Chondrocyte (in vitro differentiated cells): Measurements from ENCODE around the gene PAN2. TPM values are rescaled to one million over a fixed set of nuclear protein-coding genes. Genes with fewer than 3 reads are reported as not detected.
A peak's percentile ranks its signal among the peaks of the same experiment; 100 is the strongest.

ENCODE experiments used
- DNase-seq: peaks from one replicate; pipeline ENCODE4 v3.0.0; 2021; ENCODE audit warnings: mixed read lengths, low spot score
- H3K27ac Mint-ChIP-seq: one replicate; pipeline ENCODE4 v1.8.0; 2021; ENCODE audit warnings: mild to moderate bottlenecking, moderate library complexity, mixed read lengths; ENCODE audit not compliant: unreplicated experiment
- H3K27me3 Mint-ChIP-seq: 2 replicates; pipeline ENCODE4 v1.8.0; 2021; ENCODE audit warnings: low read depth, mixed read lengths
- H3K36me3 Mint-ChIP-seq: 2 replicates; pipeline ENCODE4 v1.8.0; 2021; ENCODE audit warnings: low read depth, mixed read lengths
- H3K4me1 Mint-ChIP-seq: 2 replicates; pipeline ENCODE4 v1.8.0; 2021; ENCODE audit warnings: low read depth, mild to moderate bottlenecking, mixed read lengths
- H3K4me3 Mint-ChIP-seq: one replicate; pipeline ENCODE4 v1.8.0; 2021; ENCODE audit warnings: mild to moderate bottlenecking, moderate library complexity, mixed read lengths; ENCODE audit not compliant: unreplicated experiment
- H3K9me3 Mint-ChIP-seq: 2 replicates; pipeline ENCODE4 v1.8.0; 2021; ENCODE audit warnings: low read depth, mixed read lengths
- total RNA-seq: library from RNA; stranded (reverse); gene quantifications from 3 replicates; pipeline ENCODE4 v1.2.1, GENCODE V29; 2021
- TF ChIP-seq, protein P1 (sequence below): fragments of 200-600 bp; sonication (generic); IDR thresholded peaks from 2 replicates; pipeline ENCODE4 v1.5.0; 2021; ENCODE audit warnings: antibody characterized with exemption, mild to moderate bottlenecking, moderate library complexity

PAN2 gene
- total RNA-seq, 1 donor from 2014 or later = 27.6 TPM

DNA sequence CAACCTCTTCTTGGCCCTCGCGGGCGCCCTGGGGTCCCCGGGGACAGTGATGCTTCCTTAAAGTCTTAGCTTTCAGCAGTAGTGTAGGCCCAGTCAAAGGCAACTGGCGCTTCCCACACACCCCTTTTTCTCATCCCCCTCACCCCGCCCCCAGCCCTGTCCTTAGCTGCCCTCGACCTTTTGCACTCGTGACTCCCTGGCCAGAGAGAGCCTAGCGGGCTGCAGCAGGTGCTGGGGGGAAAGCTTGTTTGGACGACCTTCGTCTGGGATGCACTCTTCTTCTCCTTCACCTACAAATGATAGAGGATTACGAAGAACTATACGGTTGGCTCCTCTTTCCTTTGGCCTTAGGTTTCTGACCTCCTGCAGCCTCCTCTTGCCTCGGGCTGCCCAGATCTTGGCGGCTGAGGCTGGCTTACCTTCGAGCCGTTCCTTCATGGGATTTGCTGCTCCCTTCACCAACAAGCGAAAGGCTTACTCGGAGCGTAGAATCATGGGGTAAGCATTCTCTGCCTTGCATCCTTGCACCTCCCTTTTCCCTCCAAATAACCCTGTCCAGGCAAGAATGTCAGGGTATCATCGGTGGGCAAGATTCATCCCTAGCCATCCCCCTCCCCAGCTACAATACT lies 66.2 kb downstream of the PAN2 start:
- H3K27me3 Mint-ChIP-seq = no peaks in the 10 kb centered on the region
- DNase-seq = no peak
- peaks cover 23% of the 10 kb centered on the region for H3K4me1 Mint-ChIP-seq
- H3K27ac Mint-ChIP-seq = peak overlapping the region; percentile 70
- H3K4me3 Mint-ChIP-seq = peak overlapping the region; percentile 87
- TF ChIP-seq, protein P1, sequence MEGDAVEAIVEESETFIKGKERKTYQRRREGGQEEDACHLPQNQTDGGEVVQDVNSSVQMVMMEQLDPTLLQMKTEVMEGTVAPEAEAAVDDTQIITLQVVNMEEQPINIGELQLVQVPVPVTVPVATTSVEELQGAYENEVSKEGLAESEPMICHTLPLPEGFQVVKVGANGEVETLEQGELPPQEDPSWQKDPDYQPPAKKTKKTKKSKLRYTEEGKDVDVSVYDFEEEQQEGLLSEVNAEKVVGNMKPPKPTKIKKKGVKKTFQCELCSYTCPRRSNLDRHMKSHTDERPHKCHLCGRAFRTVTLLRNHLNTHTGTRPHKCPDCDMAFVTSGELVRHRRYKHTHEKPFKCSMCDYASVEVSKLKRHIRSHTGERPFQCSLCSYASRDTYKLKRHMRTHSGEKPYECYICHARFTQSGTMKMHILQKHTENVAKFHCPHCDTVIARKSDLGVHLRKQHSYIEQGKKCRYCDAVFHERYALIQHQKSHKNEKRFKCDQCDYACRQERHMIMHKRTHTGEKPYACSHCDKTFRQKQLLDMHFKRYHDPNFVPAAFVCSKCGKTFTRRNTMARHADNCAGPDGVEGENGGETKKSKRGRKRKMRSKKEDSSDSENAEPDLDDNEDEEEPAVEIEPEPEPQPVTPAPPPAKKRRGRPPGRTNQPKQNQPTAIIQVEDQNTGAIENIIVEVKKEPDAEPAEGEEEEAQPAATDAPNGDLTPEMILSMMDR = no peak
- H3K36me3 Mint-ChIP-seq = peaks cover 5% of the 10 kb centered on the region
- no peaks in the 10 kb centered on the region for H3K9me3 Mint-ChIP-seq

DNA sequence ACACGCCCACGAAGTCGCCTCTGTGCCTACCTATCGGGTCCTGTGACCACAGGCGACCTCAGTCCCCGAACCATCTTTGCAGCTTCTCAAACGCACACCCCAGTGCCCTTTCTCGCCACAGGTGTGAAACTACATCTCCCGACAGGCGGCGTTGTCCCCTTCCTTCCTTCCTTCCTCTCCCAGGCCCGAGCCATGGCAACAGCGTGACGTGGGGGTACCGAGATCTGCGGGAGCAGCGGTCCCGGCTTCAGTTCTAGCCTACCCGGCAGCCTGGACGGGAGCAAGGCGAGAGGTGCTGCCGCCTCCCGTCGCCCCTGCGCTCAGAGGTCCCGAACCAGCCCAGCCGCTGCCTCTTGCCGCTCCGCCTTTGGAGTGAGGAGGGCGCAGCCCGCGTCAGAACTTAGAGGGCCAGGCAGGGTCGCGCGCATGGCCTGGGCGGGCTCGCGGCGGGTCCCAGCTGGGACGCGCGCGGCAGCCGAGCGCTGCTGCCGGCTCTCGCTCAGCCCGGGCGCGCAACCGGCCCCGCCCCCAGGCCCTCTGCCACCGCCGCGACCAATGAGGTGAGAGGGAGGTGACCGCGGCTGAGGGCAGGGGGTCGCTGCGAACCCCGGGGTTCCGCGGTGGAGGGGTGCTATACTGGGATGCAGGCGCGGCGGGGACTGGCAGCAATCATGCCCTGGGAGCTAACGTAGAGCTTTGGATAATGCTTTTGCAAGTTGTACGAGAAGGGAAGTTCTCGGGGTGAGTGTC lies 66.9 kb downstream of the PAN2 start, which contains the start of gene COQ10A:
Gene COQ10A (plus strand): TSS at position 250 of the 750 bp plus-strand sequence. CDS start 177 bp downstream, at position 427.
- peak within 1 kb of the TSS; percentile 91 for H3K27ac Mint-ChIP-seq
- H3K9me3 Mint-ChIP-seq = no peaks in the 10 kb centered on the region
- peak within 1 kb of the TSS; percentile 87 for H3K4me3 Mint-ChIP-seq
- peak; percentile 93 for DNase-seq
- H3K27me3 Mint-ChIP-seq = no peaks in the 10 kb centered on the region
- peaks cover 5% of the 10 kb centered on the region for H3K36me3 Mint-ChIP-seq
- TF ChIP-seq, protein P1 = peak; percentile 86
- H3K4me1 Mint-ChIP-seq = peaks cover 26% of the 10 kb centered on the region

Other genes with a start within 250 kb of the PAN2 start
- gene PA2G4, start 229.4 kb downstream of the PAN2 start, total RNA-seq = 59.8 to 87.1 TPM (median 65.1 TPM) in 3 replicates
- 2,552 to 3,030 TPM (median 2,631 TPM) in 3 replicates for gene RPL41, start 217.4 kb downstream of the PAN2 start, total RNA-seq
- gene ZC3H10, start 215.7 kb downstream of the PAN2 start, total RNA-seq = 5.0 to 11.2 TPM (median 8.0 TPM) in 3 replicates
- 127 to 155 TPM (median 144 TPM) in 3 replicates for gene ESYT1, start 205.7 kb downstream of the PAN2 start, total RNA-seq
- gene MYL6B, start 181.4 kb downstream of the PAN2 start, total RNA-seq = 70.5 to 79.7 TPM (median 75.2 TPM) in 3 replicates
- gene MYL6, start 175.6 kb downstream of the PAN2 start, total RNA-seq = 1,367 to 2,282 TPM (median 2,236 TPM) in 3 replicates
- 50.4 to 96.7 TPM (median 57.4 TPM) in 3 replicates for gene SMARCC2, start 144.5 kb downstream of the PAN2 start, total RNA-seq
- gene RNF41, start 112.1 kb downstream of the PAN2 start, total RNA-seq = 59.2 to 103 TPM (median 99.7 TPM) in 3 replicates
- gene NABP2, start 109.7 kb downstream of the PAN2 start, total RNA-seq = 36.6 to 50.7 TPM (median 38.7 TPM) in 3 replicates
- gene SLC39A5, start 103.9 kb downstream of the PAN2 start, total RNA-seq = 0.41 to 0.68 TPM (median 0.47 TPM) in 3 replicates
- 99.9 to 113 TPM (median 106 TPM) in 3 replicates for gene ANKRD52, start 75.6 kb downstream of the PAN2 start, total RNA-seq
- 9.0 to 15.6 TPM (median 9.8 TPM) in 3 replicates for gene COQ10A, start 67.1 kb downstream of the PAN2 start, total RNA-seq
- gene CS, start 33.7 kb downstream of the PAN2 start, total RNA-seq = 160 to 174 TPM (median 171 TPM) in 3 replicates
- 144 to 188 TPM (median 149 TPM) in 3 replicates for gene CNPY2, start 18.0 kb downstream of the PAN2 start, total RNA-seq
- gene IL23A, start 4.9 kb upstream of the PAN2 start, total RNA-seq = not detected in 3 replicates
- gene STAT2, start 26.1 kb upstream of the PAN2 start, total RNA-seq = 163 to 210 TPM (median 166 TPM) in 3 replicates
- gene APOF, start 28.9 kb upstream of the PAN2 start, total RNA-seq = not detected in 3 replicates
- 11.7 to 21.0 TPM (median 12.1 TPM) in 3 replicates for gene TIMELESS, start 115.4 kb upstream of the PAN2 start, total RNA-seq
- gene MIP, start 120.7 kb upstream of the PAN2 start, total RNA-seq = not detected in 3 replicates
- 1.5 to 2.7 TPM (median 1.6 TPM) in 3 replicates for gene SPRYD4, start 134.6 kb upstream of the PAN2 start, total RNA-seq
- gene GLS2, start 154.2 kb upstream of the PAN2 start, total RNA-seq = 0.25 to 0.54 TPM in 2 of 3 replicates, not detected in the other
- gene RBMS2, start 187.8 kb upstream of the PAN2 start, total RNA-seq = 57.0 to 65.3 TPM (median 57.6 TPM) in 3 replicates